Nephron (organoid): ENCODE data around the gene HRG.
"Not testable (repeated sequence)": the region's sequence is repeated elsewhere in the genome, so short reads cannot be mapped to it uniquely, and the experiment has no call there.

ENCODE experiments used
- H3K27ac Mint-ChIP-seq, 3 experiments: 2 replicates each; pipeline ENCODE4 v1.8.0; 2020; ENCODE audit warnings: mixed read lengths in 3 of 3, mild to moderate bottlenecking in 2 of 3, moderate library complexity in 1 of 3
- H3K27me3 Mint-ChIP-seq: 2 replicates; pipeline ENCODE4 v1.8.0; 2021; ENCODE audit warnings: low read depth, mild to moderate bottlenecking, moderate library complexity, mixed read lengths
- H3K36me3 Mint-ChIP-seq: 2 replicates; pipeline ENCODE4 v1.8.0; 2020; ENCODE audit warnings: low read depth, mixed read lengths
- H3K4me1 Mint-ChIP-seq: 2 replicates; pipeline ENCODE4 v1.8.0; 2020; ENCODE audit warnings: mixed read lengths
- H3K4me3 Mint-ChIP-seq, 3 experiments: 2 replicates each; pipeline ENCODE4 v1.8.0; 2020; ENCODE audit warnings: mild to moderate bottlenecking in 3 of 3, mixed read lengths in 3 of 3, moderate library complexity in 2 of 3
- H3K9me3 Mint-ChIP-seq: 2 replicates; pipeline ENCODE4 v1.8.0; 2020; ENCODE audit warnings: mixed read lengths
- TF ChIP-seq, protein P1 (sequence below), 3 experiments: fragments of 200-600 bp; sonication (generic); IDR thresholded peaks; one replicate each; pipeline ENCODE4 v1.5.0; 2021; ENCODE audit warnings: antibody characterized with exemption in 3 of 3; ENCODE audit not compliant: unreplicated experiment in 3 of 3

The HRG gene

DNA sequence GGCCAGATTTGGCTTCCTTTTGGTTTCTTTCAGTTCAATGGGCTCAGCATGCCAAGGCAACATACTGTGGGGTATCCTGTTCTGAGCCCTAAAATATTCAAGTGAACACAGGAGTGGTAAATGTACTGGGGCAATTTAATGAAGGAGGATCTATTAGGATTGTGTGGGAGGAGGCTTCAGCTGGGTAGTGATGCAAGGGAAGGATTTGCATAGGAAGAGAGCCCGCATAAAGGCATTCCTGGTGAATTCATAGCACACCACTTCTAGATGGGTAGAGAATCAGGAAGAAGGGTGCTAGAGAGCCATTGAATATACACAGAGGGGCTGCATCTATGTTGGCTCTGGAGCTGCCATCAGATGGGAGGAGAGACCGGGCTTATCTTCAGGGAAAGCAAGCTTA lies 30.7 kb downstream of the HRG start:
- no peaks in the 10 kb centered on the region for H3K4me1 Mint-ChIP-seq
- H3K9me3 Mint-ChIP-seq = no peaks in the 10 kb centered on the region
- peaks cover 6% of the 10 kb centered on the region for H3K27me3 Mint-ChIP-seq
- H3K4me3 Mint-ChIP-seq = no peak overlapping the region
- H3K27ac Mint-ChIP-seq = no peak overlapping the region
- TF ChIP-seq, protein P1, sequence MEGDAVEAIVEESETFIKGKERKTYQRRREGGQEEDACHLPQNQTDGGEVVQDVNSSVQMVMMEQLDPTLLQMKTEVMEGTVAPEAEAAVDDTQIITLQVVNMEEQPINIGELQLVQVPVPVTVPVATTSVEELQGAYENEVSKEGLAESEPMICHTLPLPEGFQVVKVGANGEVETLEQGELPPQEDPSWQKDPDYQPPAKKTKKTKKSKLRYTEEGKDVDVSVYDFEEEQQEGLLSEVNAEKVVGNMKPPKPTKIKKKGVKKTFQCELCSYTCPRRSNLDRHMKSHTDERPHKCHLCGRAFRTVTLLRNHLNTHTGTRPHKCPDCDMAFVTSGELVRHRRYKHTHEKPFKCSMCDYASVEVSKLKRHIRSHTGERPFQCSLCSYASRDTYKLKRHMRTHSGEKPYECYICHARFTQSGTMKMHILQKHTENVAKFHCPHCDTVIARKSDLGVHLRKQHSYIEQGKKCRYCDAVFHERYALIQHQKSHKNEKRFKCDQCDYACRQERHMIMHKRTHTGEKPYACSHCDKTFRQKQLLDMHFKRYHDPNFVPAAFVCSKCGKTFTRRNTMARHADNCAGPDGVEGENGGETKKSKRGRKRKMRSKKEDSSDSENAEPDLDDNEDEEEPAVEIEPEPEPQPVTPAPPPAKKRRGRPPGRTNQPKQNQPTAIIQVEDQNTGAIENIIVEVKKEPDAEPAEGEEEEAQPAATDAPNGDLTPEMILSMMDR (IDR thresholded peaks at IDR 0.05; ENCODE audit: unreplicated experiment in 3 of 3) = no peak
- no peaks in the 10 kb centered on the region for H3K36me3 Mint-ChIP-seq

DNA sequence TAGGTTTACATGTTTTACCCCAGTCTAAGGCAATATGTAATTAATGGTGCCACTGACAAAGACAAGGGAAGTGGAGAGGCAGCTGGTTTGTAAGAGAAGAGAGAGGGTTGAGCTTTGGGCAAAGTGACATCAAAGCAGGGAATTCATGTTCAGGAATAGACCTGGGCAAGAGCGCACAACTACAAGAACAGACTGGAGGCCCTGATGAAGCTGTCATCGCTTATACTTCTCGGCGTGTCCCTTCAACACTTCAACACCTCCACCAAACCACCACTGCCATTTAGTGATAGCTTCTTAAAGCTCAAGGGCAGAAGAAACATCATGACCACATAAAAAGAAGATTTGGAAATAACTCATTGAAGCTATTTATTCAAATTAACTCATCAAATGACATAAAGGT lies 31.7 kb downstream of the HRG start:
- Mint-ChIP-seq H3K9me3 (no peaks in the 10 kb centered on the region), H3K4me3 (no peak overlapping the region), H3K27ac (no peak overlapping the region), H3K4me1 (no peaks in the 10 kb centered on the region), H3K27me3 (peaks cover 5% of the 10 kb centered on the region), H3K36me3 (no peaks in the 10 kb centered on the region)
- TF ChIP-seq, protein P1 (IDR thresholded peaks at IDR 0.05; ENCODE audit: unreplicated experiment in 3 of 3) = no peak

DNA sequence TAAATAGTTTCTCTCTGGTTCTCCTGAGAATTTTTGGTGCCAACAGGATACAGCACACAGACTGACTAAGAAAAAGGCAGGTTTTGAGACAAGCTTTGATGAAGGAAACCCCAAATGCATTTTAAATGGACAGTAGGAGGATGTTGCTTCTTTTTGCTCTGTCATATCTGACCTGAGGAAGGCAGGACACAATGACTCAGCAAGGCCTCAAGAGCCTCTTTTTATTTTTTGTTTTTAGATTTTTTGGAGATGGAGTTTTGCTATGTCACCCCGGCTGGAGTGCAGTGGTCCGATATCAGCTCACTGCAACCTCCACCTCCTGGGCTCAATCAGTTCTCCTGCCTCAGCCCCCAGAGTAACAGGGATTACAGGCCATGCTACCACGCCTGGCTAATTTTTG lies 34.5 kb downstream of the HRG start:
- Mint-ChIP-seq H3K4me3 (no peak overlapping the region), H3K4me1 (no peaks in the 10 kb centered on the region), H3K36me3 (no peaks in the 10 kb centered on the region), H3K27ac (no peak overlapping the region), H3K27me3 (peaks cover 5% of the 10 kb centered on the region), H3K9me3 (no peaks in the 10 kb centered on the region)
- TF ChIP-seq, protein P1 (IDR thresholded peaks at IDR 0.05; ENCODE audit: unreplicated experiment in 3 of 3) = no peak

DNA sequence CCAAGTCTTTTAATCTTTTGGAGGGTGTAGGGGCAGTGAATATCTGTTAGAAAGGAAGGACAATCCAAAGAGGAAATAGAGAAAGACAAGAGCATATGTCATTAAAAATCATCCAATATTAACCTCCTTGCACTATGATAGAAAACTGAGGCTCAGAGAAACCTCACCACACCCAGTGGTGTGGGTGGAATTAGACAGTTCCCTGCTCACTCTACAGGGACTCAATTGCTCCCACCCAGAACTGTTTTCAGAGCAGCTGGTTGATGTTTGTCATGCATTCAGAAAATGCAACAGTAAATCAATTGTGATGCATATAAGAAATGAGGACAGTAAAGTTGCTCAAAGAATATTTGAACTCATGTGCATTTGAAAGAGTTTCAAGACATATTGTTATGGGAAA lies 36.6 kb downstream of the HRG start:
- H3K27me3 Mint-ChIP-seq, H3K4me1 Mint-ChIP-seq, H3K36me3 Mint-ChIP-seq, H3K27ac Mint-ChIP-seq, H3K9me3 Mint-ChIP-seq, H3K4me3 Mint-ChIP-seq: not testable (repeated sequence)

DNA sequence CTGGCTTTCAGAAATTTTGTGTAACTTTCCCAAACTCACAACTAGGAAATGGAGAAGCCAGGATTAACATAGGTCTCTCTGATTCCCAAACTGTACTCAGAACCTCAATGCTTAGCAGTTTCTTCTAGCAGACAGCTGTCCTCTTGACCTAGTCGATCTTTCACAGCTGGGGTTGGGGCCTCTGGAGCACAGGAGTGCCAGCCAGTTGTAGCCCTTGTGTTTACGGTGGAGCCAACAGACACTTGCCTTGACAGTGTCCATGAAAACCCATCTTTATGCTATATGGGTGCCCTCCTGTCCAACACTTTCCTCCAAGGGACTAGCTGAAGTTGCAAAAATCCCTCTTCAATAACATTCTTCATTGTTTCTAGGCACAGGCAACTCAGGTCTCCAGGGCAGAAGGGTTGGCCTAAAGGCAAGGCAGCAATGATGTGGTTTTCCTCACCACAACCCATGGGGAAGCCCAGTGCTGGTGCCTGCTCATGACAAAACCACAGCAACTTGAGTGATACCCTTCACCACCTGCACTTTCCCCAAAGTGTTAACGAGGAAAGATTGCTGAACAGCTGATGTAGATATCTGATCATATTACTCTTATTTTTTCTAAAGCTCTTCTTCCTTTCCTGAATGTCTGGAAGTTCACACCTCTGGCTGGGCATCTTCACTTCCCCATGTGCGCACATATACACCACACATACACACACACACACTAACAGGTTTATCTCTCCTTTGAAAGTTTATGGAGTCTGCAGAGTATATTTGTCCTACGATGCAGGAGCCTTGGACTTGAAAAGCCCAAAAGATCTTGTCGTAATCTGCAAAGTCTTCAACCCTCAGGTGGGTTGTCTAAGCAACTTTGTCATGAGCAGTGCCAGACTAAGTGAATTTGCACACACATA lies 40.3 kb downstream of the HRG start:
- no peaks in the 10 kb centered on the region for H3K36me3 Mint-ChIP-seq
- TF ChIP-seq, protein P1 (IDR thresholded peaks at IDR 0.05; ENCODE audit: unreplicated experiment in 3 of 3) = no peak
- peaks cover 5% of the 10 kb centered on the region for H3K27me3 Mint-ChIP-seq
- H3K4me3 Mint-ChIP-seq = no peak overlapping the region
- no peaks in the 10 kb centered on the region for H3K9me3 Mint-ChIP-seq
- no peak overlapping the region for H3K27ac Mint-ChIP-seq
- H3K4me1 Mint-ChIP-seq = no peaks in the 10 kb centered on the region

DNA sequence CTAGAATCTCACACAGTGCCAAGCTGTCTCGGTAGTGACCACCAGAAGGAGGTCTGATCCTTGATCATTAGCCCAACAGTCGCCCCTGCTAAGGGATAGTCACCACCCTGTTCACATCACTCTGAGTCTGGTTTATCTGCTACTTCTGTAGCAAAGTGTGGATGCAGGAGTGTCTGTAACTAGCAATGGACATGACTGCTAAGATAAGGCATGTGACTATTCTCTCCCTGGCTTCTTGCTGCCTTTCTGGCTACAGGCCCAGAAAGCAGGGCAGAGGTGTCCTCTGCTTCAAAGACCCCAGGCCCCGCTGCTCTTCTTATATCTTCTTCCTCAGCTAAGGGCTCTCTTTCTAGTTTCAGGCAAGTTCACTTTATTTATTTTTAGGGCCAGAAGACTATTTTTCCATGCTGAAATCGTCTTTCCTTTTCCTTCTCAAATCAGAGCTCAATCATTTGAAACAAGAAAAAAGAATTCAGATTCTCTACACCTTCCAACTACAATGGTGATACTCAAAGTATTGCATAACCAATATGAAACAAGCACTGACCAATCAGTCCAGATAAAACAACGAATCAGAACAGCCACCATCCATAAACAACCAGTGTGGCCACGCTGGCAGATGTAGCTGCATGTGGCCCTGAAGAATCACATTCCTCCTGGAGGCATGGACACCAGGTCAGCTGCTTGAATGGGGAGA lies 43.3 kb downstream of the HRG start:
- H3K9me3 Mint-ChIP-seq = no peaks in the 10 kb centered on the region

DNA sequence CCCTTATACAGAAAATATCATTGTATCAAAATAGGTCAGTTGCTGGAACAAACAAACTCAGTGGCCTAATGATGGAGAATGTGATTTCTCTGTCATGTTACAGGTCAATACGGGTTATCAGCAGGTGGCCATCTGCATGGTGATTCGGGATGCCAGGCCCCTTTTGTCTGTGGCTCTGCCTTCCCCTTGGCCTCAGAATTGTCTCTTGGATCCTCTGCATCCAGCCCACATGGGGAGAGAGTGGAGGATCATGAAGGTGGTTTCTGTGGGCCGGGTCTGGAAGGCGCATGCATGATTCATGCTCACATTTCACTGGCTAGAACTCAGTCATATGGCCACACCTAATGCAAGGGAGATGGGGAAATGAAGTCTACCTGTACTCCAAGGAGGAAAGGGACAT lies 44.9 kb downstream of the HRG start:
- H3K27me3 Mint-ChIP-seq, H3K36me3 Mint-ChIP-seq, H3K9me3 Mint-ChIP-seq, H3K27ac Mint-ChIP-seq, H3K4me1 Mint-ChIP-seq, H3K4me3 Mint-ChIP-seq: not testable (repeated sequence)

More for the DNA sequence above, 43.3 kb downstream of the HRG start:
- TF ChIP-seq, protein P1 (IDR thresholded peaks at IDR 0.05; ENCODE audit: unreplicated experiment in 3 of 3) = no peak
- no peak overlapping the region for H3K27ac Mint-ChIP-seq
- peaks cover 5% of the 10 kb centered on the region for H3K27me3 Mint-ChIP-seq
- H3K36me3 Mint-ChIP-seq = no peaks in the 10 kb centered on the region
- no peaks in the 10 kb centered on the region for H3K4me1 Mint-ChIP-seq
- no peak overlapping the region for H3K4me3 Mint-ChIP-seq
